NCI-H146 treated with DMSO at 0.1 percent for 48 hours (cell line): ENCODE results near the gene CA7.
"Not testable (repeated sequence)": the region's sequence is repeated elsewhere in the genome, so short reads cannot be mapped to it uniquely, and the experiment has no call there.

Experiments used
- DNase-seq: peaks from one replicate; lab custom pipeline; 2025; ENCODE audit not compliant: unreplicated experiment; lab: John Stamatoyannopoulos, UW

Gene CA7

DNA sequence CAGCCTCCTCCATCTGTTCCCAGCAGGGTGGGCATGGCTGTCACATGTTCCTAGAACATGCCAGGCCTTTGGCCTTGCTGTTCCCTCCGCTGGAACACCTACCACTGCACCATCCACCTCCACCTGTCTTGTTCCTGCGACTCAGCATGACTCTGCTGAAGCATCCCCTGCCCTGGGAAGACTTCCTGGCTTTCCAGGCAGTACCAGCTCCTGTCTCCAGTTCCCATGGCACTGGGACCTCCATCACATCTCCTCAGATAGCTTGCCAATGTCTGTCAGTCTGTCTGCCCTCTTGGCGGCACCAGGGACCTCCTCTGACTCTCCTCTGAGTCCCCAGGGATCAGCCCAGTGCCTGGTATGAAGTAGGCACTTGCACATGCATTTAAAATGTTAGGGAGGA is 51.8 kb downstream of the CA7 start:
- no peak for DNase-seq

DNA sequence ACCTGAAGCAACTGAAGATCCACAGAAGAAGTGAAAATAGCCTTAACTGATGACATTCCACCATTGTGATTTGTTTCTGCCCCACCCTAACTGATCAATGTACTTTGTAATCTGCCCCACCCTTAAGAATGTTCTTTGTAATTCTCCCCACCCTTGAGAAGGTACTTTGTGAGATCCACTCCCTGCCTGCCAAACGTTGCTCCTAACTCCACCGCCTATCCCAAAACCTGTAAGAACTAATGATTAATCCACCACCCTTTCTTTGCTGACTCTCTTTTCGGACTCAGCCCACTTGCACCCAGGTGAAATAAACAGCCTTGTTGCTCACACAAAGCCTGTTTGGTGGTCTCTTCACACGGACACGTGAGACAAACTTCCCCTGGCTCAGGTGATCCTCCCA is 52.5 kb downstream of the CA7 start:
- not testable (repeated sequence) for DNase-seq

DNA sequence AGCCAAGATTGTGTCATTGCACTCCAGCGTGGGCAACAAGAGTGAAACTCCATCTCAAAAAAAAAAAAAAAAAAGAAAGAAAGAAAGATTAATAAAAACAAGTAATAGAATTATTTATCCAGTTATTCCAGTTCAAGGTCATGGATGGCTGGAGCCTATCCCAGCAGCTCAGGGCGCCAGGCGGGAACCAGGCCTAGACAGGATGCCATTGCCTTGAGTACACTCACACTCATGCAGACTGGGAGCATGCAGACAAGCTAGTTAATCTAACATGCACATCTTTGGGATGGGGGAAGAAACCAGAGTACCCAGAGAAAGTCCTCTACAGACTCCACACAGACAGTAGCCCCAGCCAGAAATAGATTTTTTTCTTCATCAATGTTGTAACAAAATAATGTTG is 54.0 kb downstream of the CA7 start:
- no peak for DNase-seq

DNA sequence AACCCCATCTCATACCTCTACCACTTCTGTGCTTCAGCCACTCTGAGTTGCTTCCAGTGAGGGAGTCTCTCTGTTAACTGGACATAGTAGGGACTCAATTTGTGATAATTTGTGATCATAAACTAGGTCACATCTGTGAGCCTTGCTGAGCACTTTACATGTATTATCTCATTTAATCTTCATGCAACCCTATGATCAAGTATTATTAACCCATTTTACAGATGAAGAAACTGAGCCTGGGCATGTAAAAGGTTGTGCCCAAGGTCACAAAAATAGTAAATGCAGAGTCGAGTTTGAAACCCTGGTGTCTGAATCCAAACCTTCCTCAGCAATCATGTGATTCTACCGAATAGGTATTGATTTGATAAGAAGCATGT is 54.7 kb downstream of the CA7 start:
- DNase-seq = no peak

DNA sequence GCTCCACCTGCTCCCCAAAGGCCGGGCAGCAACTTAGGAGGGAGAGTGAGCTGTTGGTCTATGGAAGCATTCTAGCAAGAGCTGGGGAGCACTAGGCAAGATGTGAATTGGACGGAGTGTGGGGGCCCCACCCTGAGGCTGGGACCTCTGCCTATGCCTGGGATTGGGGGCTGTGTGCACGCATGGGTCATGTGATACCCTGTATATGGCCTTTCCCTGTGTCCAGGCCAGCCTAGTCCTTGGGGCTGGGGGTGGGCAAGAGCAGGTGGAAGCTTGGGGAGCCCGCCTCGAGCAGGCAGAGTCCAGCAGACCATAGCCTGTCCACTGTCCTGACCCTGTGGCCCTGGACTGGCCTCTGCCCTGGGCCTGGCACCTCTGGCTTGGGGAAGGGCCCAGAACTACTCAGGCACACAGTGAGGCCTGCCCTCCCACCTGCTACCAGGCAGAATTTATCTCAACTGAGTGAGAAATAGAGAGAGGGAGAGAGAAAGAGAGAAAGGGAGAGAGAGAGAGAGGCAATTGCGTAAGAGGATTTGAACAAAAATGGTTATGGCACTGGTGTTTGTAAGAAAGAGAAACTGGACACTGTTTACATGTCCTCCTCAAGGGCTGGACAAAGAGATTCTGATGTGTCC is 55.2 kb downstream of the CA7 start:
- DNase-seq = no peak

DNA sequence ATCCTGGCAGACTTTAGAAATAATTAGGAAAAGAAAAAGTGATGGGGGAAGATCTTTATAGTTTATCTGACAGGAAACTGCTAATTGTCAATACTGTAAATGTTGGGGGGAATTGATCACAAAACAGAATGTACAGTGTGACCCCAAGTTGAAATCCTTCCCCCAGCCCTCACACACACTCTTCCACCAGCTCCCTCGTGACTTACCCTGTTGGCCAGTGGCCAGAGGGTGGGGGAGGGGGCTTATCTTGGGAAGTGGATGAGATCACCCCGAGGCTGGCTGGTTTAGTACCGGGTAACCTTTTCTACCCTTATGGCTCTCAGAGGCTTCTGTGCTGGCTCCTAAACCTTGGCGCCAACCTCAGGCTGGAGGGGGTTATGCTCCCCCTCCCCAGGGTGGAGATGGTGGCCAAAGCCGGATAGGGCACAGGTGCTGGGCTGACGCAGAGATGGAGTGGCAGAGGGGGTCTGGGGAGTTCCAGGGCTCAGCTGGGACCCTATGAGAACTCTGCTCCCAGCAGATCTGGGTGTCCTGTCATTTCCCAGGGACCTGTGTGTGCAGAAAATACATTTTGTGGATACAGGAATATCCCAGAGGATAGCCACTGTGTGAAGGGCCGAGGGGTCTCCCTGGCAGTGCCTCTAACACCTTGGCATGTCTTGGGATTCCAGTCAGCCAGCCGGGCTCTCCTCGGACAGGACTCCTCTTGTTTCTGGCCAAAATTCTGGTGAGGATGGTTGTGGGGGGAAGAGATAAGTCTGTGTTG is 55.9 kb downstream of the CA7 start:
- no peak for DNase-seq

DNA sequence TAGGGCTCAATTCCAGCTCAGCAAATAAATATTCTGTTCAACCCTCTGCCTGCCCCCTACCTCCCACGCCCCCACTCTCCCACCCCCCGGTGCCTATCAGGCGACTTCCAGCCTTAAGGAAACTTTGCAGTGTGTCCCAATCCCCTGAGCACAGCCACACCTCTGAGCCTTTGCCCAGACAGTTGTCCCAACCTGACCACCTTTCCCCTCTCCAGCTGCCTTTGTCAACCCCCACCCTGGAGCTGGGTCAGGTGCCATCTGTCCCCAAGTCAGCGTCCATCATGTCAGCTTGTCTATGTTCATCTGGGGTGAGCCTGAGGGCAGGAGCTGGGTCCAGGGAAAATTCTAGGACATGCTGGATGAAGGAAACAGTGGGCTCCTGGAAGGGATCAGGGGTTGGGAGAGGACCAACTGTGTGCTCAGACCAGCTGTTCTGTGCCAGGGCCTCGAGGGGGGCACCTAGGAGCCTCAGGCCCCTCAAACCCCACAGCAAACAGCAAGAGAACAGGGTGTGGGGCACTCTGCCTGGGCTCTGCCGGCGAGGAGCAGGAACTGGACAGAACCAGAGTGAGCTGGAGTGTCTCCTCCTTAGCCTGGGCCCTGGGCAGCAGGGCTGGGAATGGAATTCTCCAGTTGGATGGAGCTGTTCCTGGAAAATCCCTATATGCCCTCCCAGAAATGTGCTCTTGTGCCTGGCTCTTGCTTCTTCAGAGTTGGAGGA is 56.7 kb downstream of the CA7 start:
- no peak for DNase-seq

DNA sequence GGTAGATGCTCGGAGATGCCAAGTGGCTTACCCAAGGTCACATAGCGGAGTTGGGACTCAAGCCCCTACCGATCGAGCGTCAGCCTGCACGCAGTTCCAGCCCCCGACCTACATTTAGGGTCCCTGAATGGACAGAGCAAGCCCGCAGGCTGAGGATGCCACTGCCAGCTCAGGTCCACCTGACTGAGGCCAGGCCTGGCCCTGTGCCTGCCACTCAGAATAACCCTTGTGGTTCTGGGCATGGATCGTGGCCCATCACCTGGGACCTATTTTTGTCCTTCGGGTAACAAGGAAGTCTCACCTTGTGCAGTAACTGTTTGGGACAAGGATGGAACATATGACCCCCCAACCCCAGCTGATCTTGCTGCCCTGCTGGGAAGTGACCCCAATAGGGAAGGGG is 57.4 kb downstream of the CA7 start:
- no peak for DNase-seq

DNA sequence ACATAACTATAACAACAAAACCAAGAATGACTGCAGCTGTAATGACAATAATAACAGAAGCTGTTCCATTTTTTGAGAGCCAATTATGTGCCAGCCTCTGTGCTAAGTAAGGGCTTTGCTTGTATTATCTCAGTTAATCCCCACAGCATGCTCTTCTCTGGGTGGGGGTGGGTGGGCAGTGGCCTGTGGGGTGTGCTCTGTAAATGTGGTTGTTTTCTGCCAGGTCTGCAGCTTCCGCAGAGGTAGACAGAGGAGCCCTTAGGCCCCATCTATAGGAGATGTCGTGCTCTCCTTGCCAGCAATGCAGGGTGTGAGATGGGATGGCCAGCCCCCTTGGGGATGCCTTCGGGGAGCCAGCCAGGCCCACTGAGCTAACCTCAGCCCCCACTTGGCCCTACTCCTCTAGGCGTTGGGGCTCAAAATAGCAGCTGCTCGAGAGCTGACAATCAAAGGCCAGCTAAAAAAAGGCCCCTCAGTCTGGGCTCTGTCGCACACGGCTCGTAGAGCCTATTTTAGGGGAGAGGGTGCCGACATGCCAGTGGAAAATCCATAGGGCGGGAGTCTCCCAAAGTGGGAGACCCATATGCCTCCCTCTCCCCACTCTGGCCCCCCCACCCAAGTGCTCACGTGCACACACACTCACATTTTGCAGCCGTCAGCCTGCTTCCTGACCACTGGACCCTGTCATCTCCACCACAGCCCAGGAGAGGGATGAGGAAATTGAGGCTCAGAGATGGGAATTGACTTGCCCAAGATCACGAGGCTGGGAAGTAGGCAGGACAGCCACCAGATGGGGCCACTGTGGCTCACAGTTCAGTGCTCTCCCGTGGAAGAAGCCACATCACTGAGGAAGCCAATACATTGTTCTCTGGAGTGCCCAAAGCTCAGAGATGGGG is 58.7 kb downstream of the CA7 start:
- DNase-seq = no peak
